LHCN-M2 (cell line): ENCODE measurements around the gene ESF1. TPM values are rescaled to one million over a fixed set of nuclear protein-coding genes. Genes with fewer than 3 reads are reported as not detected.

Experiments used
- DNase-seq: peaks from one replicate; pipeline ENCODE4 v3.0.0-alpha.2; 2012; ENCODE audit warnings: low read depth
- polyA plus RNA-seq: library from polyadenylated mRNA; unstranded; fragments of >200 nt; gene quantifications from one replicate; pipeline ENCODE4 v1.2.1, GENCODE V29; 2012; ENCODE audit warnings: missing spikeins
- total RNA-seq: library from RNA; depleted of rRNA; stranded (reverse); fragments of >200 nt; gene quantifications from 2 replicates; pipeline ENCODE4 v1.2.3, GENCODE V29; 2014; rRNA removed

Gene ESF1
- total RNA-seq, result 15.8 and 16.0 TPM in 2 replicates
- 8.2 TPM for polyA plus RNA-seq

GRCh38 chr20:13784893-13785715 lies at the start of gene ESF1, which contains the start of gene NDUFAF5:
Gene ESF1 (minus strand): TSS chr20:13784919. CDS start chr20:13783140, 1,779 bp downstream.
Gene NDUFAF5 (plus strand): TSS chr20:13785028. CDS start chr20:13785069, 41 bp downstream.
- DNase-seq, result peak; percentile 97

GRCh38 chr20:13831476-13831875 lies 46.8 kb upstream of the ESF1 start:
- no peak for DNase-seq

GRCh38 chr20:13825465-13825864 lies 40.7 kb upstream of the ESF1 start:
- DNase-seq, result no peak

- no peak for DNase-seq
Observed at GRCh38 chr20:13824459-13824858, 39.7 kb upstream of the ESF1 start.

- DNase-seq, result no peak
Observed at GRCh38 chr20:13822459-13822858, 37.7 kb upstream of the ESF1 start.

- DNase-seq, result peak; percentile 21
Observed at GRCh38 chr20:13821876-13822275, 37.2 kb upstream of the ESF1 start.

GRCh38 chr20:13819885-13820645 lies 35.3 kb upstream of the ESF1 start:
- DNase-seq, result peak; percentile 41

GRCh38 chr20:13817342-13817741 lies 32.6 kb upstream of the ESF1 start:
- DNase-seq, result peak; percentile 31

- no peak for DNase-seq
Observed at GRCh38 chr20:13816757-13817156, 32.0 kb upstream of the ESF1 start.

- DNase-seq, result no peak
Observed at GRCh38 chr20:13814672-13815071, 30.0 kb upstream of the ESF1 start.

- no peak for DNase-seq
Observed at GRCh38 chr20:13813910-13814309, 29.2 kb upstream of the ESF1 start.

- no peak for DNase-seq
Observed at GRCh38 chr20:13810446-13810845, 25.7 kb upstream of the ESF1 start.

GRCh38 chr20:13809855-13810254 lies 25.1 kb upstream of the ESF1 start:
- no peak for DNase-seq

GRCh38 chr20:13809373-13809772 lies 24.7 kb upstream of the ESF1 start:
- no peak for DNase-seq

GRCh38 chr20:13800728-13801134 lies 16.0 kb upstream of the ESF1 start:
- peak; percentile 97 for DNase-seq

GRCh38 chr20:13799974-13800373 lies 15.3 kb upstream of the ESF1 start:
- no peak for DNase-seq

- DNase-seq, result no peak
Observed at GRCh38 chr20:13799040-13799439, 14.3 kb upstream of the ESF1 start.

- DNase-seq, result no peak
Observed at GRCh38 chr20:13794667-13795066, 9.9 kb upstream of the ESF1 start.

GRCh38 chr20:13793001-13793400 lies 8.3 kb upstream of the ESF1 start:
- no peak for DNase-seq

- DNase-seq, result no peak
Observed at GRCh38 chr20:13791540-13792459, 7.1 kb upstream of the ESF1 start.

GRCh38 chr20:13790708-13791107 lies 6.0 kb upstream of the ESF1 start:
- DNase-seq, result no peak
